HG02623 (cell line): Measurements from ENCODE around the gene UNC13A.

Experiments used
- ATAC-seq: cut with Tn5 transposase; IDR thresholded peaks from one replicate; pipeline ENCODE4 v1.9.1; 2021; ENCODE audit warnings: moderate library complexity; ENCODE audit not compliant: unreplicated experiment

The UNC13A gene

DNA sequence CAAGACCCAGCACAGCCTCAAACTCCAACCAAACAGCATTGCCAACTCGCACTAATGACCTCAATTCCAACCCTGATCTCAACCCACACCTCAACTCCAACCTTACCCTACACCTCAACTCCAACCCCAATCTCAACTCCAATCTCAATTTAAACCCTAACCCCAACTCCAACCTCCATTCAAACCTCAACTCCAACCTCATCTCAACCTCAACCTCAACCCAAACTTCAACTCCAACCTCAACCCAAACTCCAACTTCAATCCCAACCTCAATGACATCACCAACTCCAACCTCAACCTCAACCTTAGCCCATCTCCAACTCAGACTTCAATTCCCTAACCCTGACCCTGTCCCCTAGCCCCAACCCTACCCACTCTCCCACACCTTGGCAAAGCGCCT lies 58.4 kb downstream of the UNC13A start:
- no peak for ATAC-seq

DNA sequence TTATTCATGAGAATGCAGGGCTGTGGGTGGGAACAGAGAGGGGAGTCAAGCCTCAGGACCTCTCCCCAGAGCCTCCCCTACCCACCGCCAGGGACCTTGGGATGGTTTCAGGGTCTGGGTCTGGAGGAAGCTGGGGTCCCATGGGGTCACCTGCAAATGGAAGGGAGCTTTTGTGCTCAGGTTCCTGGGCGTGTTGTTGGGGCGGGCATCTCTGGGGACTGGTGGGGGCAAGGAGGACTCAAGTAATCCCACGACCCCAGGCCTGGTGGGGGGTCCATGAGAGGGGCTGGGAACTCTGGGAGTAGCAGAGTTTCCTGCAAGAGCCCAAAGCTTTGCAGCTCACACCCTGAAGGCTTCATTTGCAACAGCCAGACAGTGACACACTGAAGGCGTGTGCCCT lies 60.2 kb downstream of the UNC13A start:
- ATAC-seq, result no peak

DNA sequence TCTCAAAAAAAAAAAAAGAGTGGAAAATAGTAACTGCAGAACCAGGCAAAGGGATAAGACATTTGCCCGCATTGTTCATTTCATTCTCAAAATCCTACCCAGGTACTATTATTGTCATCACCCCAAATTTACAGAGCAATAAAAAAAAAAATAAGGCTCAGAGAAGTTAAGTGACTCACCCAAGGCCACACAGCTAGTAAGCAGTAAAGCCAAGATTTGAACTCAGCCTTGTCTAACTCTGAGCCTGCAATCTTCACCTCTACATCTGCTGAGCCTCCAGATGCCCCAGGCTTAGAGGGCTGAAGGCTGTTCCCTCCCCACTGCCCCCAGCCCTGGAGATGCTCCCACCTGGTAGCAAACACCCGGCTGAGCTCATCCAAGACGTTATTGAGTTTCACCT lies 61.0 kb downstream of the UNC13A start:
- no peak for ATAC-seq

DNA sequence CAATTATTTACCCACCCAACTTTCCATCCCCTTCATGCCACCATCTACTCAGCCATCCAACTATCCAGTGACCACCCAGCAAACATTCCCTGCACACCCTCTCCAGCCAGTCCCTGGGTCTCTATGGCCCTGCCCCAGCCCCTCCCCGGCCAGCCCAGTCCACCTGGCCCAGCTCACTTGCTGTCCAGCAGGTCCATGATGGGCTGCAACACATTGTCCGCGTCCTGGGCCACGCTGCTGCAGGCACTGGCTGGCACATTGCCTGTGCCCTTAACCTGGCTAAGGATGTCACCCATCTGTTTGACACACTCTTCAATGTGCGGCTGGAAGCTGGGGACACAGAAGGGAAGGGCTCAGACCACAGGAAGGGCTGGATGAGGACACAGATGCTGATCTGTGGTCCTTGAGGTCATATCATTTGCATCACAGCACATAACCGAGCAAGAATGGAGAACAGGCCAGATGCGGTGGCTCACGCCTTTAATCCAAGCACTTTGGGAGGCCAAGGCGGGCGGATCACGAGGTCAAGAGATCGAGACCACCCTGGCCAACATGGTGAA lies 61.6 kb downstream of the UNC13A start:
- no peak for ATAC-seq

DNA sequence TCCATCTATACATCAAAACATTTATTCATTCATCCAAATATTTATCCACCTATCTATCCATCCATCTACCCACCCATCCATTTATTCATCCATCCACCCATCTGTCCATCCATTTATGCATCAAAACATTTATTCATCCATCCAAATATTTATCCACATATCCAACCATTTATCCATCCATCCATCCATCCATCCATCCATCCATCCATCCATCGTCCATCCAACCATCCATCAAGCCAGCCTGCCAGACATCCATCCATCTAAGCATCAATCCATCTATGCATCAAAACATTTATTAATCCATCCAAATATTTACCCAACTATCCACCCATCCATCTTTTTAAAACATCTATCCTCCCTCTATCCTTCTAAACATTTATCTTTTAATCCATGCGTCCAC lies 62.2 kb downstream of the UNC13A start:
- ATAC-seq, result no peak

DNA sequence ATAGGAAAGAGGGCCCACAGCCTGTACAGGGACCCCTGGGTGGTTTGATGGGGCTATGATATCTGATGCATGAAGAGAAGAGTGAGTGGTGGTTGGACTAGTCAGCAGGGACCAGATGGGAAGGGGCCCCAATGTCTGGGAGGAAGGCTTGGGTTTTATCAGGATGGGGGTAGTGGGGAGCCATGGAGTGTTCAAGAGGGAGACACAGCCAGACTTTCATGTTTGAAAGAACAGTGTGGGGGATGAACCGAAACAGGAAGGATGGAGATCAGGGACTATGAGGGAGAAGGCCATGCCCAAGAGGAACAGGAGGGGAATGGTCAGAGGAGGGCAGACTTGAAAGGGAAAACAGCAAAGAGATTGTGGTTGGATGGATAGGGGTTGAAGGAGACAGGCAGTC lies 63.1 kb downstream of the UNC13A start:
- no peak for ATAC-seq

DNA sequence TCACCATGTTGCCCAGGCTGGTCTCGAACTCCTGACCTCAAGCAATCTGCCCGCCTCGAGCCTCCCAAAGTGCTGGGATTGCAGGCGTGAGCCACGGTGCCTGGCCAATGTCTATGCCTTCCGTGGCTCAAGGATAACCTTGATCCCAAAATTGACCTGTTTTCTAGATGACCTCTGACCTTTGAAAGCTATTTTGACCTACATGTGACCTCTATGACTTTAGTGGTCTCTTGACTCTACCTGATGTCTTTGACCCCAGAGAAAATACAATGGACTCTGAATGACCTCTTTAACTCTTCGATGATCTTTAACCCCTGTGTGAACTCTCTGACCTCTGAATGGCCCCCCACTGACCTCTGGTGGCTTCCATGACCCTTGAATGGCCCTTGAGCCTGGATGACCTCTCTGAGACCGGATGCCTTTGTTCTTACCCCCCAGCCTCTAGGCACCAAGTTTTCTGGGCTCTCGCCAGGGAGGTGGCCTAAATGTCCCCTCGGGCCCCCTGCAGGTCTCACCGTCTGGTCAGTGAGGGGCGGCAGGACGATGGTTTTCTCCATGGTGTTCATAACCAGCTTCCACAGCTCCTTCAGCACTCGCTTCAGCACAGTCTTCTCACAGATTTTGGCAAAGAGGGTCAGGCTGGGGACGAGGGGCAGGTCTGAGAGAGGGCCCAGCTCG lies 63.7 kb downstream of the UNC13A start:
- ATAC-seq, result no peak

DNA sequence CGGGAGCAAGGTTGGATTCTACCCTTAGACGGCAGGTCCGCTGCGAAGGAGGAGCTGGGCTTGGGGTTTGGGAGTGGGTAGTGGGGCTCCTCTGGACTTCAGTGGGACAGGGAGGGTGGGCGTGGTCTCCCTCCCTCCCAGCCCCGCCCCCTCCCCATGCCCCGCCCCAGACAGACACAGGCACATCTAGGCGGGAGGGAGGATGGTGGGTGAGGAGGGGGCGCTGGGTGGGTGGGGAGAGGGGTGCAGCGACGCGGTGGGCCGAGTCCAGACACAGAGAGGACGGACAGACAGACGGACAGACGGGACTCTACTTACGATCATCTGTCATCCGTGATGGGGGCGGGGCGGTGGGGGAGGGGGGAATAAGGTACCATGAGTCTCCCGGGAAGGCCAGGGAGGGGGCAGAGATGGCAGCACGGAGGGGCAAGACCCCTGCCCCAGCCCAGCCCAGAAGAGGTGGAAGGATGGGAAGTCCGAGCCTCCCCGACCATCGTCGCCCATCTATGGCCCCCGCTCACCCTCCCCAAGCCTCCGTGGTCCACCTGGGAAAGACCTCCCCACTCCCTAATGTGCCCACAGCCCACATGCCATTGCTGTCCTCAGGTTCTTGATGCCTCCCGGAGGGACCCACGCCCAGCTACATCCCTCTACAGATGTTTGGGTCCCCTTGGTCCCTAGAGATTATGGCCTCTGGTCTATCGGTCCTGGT lies 64.8 kb downstream of the UNC13A start:
- ATAC-seq, result no peak

DNA sequence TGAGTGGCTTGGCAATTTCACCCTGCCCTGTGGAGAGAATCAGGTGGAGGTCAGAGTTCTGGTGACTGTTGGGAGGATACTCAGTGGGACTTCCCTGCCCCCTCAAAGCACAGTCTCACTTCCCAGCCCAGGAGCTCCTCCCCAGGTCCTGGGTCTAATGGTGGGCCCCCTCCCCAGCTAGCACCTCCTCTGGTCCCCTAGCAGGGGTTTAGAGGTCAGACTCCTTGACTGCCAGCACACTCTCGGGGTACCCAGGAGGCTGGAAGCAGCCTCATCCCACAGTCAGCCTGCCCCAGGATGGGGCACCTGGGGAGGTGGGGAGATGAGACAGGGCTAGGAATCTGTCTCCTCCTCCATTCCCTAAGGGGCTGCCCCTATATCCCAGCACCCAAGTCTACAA lies 67.5 kb downstream of the UNC13A start:
- ATAC-seq, result no peak

DNA sequence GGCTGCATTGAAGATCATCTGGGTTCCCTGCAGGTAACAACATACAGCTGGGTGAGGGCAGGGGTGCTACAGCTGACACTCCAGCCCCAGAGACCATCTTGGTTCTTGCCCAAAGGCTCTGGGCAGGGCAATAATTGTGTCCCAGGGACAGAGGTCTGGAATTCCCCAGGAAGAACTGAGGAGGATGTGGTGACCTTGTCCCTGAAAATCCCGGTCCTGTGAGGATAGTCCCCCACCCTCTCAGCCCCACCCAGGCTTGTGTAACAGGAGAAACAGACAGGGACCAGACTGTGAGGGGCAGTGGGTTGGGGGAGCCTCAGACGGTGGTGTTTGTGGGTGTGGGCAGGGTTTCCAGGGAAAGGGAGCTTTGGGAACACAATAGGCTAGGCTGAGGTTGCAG lies 69.2 kb downstream of the UNC13A start:
- no peak for ATAC-seq

DNA sequence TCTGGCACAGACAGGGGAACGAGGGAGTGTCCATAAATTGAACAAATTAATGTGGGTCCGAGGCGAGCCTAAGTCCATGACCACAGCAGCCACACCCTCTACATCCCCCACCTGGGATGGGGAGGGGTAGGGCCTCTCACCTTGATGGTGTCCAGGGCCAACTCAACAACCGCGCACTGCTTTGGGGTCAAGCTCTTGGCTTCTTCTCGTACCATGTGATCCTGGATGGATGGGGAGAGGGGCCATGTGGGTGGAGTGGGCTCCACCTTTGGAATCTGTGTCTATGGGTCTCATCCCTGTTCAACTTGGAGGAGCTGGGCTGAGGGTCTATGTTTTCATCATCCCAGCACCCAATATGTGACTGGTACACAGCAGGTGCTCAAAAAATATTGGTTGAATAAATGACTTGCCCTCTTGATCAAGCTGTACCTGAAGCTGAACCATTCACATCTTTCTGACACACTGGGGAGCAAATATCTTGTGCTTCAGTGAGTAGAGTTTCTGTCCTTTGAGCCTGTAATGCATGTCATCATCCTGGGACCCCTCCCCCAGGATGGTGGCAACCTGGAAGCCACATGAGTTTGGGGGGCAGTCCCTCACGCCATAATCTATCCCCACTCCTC lies 69.8 kb downstream of the UNC13A start:
- no peak for ATAC-seq

DNA sequence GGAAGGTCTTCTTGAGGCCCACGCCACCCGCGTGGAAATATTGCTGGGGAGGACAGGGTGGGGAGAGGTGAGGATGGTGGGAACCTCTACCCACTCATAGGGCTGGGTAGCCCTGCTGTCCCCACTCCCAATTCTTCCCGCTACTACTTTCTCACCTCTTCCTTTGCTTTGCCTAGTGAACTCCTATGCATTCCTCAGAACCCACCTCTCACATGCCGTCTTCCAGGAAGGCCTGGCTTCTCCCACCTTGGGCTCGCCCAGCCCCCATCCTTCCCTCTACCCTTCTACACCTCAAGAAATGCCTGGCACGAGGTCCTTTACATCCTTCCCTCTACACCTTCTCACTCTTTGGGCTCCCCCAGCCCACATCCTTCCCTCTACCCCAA lies 70.4 kb downstream of the UNC13A start:
- ATAC-seq, result no peak

DNA sequence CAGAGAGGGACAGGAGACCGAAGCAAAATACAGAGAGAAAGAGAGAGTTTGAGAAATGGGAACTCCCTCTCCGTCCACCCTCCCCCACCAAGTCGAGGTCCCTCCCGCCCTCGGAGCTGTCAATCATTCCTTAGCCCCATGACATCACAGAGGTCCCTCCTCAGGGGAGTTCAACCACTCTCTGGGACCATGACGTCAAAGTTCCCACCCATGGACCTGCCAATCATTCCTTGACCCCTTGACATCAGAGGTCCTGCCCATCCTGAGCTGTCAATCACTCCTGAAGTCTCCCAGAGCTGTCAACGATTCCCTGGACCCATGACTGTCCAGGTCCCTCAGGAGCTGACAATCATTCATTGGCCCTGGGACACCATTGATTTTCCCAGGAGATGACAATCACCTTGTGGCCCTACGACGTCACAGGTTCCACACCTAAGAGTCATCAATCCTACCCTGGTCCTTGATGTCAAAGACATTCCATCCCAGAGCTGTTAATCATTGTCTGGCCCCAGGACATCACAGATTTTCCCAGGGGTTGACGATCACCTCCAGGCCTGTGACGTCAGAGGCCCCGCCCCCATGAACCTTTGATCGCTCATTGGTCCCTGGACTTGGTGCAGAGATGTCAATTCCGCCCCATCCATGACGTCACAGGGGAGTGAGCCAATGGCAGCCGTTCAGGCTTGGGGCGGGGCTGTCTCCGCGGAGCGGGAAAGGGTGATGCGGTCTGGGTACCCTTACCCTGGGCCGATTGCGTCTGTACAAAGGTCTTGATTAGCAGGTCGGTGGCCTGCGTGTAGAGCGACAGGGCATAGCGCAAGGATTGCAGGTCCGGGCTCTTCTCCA lies 71.0 kb downstream of the UNC13A start:
- no peak for ATAC-seq

DNA sequence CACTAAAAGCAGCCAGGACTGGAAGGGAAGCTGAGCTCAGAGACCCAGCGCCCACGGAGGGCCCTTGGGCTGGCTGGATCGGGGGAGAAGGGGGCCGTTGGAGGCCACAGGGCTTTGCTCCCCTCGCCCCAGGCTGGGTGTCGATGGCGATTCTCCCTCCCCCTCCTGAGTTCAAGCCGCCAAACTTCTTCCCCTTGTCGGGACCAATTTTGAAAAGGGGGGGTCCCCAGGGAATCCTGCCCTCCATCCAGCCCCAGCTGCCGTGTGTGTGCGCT lies 71.5 kb downstream of the UNC13A start:
- ATAC-seq, result no peak

DNA sequence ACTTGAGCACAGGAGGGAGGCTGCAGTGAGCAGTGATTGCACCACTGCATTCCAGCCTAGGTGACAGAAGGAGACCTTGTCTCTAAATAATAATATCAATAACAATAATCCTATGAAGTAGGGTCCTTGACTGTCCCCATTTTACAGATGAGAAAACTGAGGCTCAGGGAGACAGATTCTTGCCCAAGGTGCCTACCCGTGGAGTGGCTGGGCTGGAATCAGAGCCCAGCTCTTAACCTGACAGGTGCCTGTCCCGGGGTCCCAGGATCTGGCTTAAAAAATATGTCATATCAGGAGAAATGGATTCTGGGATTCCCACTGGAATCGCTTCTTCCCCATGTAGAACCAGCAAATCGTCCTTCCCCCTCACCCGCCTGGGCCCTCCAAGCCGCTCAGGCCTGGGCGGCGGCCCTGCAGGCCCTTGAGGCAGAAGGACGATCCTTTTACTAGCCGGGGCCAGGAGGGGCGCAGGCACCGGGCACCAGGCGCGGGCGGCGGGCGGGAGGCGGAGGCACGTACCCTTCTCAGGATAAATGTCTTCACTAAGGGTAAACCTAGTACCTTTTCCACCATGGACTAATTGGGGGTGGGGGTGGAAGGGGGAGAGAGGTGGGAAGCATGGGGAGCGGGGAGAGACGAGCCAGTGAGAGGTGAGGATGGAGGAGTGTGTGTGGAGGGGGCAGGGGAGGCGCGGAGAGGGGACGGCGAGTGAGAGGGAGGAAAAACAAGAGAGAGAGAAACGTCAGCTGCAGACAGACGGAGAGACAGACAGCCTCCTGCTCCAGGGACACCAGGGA lies 72.1 kb downstream of the UNC13A start:
- no peak for ATAC-seq

DNA sequence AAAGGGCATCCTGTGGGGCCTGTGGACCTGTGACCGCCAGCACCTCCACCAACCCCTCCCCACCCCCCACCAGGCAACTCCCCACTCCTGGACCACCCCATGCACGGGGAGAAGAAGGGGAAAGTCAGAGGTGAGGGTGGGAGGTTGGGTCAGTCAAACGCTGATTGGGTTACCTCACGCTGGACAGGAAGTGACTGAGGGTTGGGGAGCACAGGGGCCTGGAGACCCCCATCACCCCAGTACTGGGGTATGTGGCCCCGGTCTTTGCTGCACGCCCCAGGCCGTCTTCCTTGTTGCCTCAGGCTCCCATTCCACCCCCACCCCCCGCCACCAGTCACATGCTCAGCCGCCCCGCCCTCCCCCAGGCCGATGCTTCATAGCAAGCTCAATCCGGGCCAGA lies 73.7 kb downstream of the UNC13A start:
- ATAC-seq, result no peak

DNA sequence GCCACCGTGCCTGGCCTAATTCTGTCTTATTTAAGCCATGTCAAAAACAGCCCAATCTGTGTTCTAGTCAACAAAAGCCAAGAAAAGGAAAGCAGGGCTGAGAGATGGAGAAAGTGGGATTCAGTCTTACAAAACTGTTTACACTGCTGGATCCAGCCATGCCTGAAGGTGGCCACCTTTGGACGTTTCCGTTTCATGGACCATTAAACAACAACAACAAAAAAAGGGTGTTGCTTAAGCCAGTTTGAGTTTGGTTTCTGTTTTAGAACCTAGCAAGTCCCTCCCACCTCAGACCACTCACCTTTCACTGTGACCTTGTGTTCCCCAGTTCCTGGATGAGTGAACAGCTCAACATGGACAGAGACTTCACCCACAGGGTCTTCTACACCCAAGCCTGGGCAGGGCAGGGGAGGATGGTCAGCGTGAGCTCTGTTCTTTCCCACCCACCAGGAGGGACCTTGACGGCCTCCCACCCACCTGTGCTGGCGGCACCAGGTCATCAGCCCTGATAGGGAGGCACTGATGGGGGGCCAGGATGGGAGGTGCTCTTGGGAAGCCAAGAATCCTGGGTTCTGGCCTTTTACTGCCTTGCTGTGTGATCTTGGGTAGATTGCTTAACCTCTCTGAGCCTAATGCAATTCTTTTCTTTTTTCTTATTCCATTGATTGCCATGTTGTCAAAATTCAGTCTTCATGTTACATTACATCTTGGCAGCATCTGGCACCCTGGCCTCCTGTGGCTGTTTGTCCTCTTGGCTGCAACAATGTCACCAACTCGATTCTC lies 76.5 kb downstream of the UNC13A start:
- ATAC-seq, result no peak

DNA sequence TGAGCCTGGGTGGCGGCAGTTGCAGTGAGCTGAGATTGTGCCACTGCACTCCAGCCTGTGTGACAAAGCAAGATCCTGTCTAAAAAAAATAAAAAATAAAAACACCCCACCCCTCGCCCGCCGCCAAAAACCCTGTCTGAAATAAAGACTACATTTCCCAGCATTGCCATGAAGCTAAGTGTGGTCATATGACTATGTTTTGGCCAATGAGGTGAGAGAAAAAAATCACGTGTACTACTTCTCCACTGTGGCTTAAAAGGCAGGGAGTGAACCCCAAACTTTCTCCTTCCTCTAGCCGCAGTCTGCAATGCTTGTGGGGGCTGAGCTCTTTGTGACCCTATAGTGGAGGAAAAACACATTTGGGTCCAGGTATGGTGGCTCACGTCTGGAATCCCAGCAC lies 77.8 kb downstream of the UNC13A start:
- no peak for ATAC-seq

DNA sequence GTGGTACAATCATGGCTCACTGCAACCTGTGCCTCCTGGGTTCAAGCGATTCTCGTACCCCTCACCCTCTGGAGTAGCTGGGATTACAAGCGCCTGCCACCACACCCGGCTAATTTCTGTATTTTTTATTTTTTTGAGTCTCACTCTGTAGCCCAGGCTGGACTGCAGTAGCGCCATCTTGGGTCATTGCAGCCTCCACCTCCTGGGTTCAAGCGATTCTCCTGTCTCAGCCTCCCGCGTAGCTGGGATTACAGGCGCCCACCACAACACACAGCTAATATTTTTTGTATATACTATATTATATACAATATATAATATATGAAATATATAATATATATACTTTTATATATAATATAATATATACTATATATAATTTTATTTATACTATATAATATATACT lies 80.2 kb downstream of the UNC13A start:
- no peak for ATAC-seq

DNA sequence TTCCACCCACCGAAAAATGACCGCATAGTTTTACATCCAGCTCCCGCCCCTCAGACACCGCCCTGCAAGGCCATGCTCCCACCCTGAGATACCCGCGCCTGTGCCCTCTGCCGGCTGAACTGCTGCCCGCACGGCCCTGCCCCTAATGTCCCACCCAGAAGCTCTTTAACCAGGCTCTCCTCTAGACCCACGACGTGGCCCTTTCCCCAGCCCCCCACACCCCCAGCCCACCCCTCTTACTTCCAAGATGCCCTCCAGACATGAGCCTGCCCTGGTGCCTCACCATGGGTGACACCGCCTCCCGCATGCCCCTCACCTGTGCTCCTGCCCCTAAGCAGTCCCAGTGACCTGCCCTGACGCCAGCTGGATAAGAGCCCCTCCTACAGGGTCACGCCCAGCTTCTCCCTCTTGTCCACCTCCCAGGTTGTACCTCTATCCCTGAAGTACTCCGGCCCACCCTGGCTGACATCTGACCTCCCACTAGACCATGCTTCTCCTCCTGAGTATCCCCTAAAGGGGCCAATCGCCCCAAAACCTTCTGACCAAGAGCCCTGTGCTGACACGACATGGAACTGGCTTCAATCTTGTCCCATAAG lies 81.5 kb downstream of the UNC13A start:
- no peak for ATAC-seq
